Progenitor cell of endocrine pancreas (in vitro differentiated cells): ENCODE results near the gene SIL1. TPM values are rescaled to one million over a fixed set of nuclear protein-coding genes. Genes with fewer than 3 reads are reported as not detected.

Source experiments
- DNase-seq: peaks from one replicate; pipeline ENCODE4 v3.0.0; 2021; ENCODE audit warnings: low spot score; ENCODE audit not compliant: unreplicated experiment
- H3K27ac Mint-ChIP-seq: 2 replicates; pipeline ENCODE4 v1.8.0; 2021; ENCODE audit warnings: mild to moderate bottlenecking, moderate library complexity, mixed read lengths
- H3K27me3 Mint-ChIP-seq: 2 replicates; pipeline ENCODE4 v1.8.0; 2021; ENCODE audit warnings: mixed read lengths
- H3K36me3 Mint-ChIP-seq: 2 replicates; pipeline ENCODE4 v1.8.0; 2022; ENCODE audit warnings: mixed read lengths; ENCODE audit not compliant: insufficient read depth
- H3K4me1 Mint-ChIP-seq: 2 replicates; pipeline ENCODE4 v1.8.0; 2021; ENCODE audit warnings: low read depth, mixed read lengths
- H3K4me3 Mint-ChIP-seq: 2 replicates; pipeline ENCODE4 v1.8.0; 2021; ENCODE audit warnings: low read depth, mild to moderate bottlenecking, moderate library complexity, mixed read lengths
- H3K9me3 Mint-ChIP-seq: 2 replicates; pipeline ENCODE4 v1.8.0; 2021; ENCODE audit warnings: low read depth, mixed read lengths
- CTCF ChIP-seq: fragments of 200-600 bp; sonication (generic); IDR thresholded peaks from one replicate; pipeline ENCODE4 v1.5.0; 2021; ENCODE audit warnings: antibody characterized with exemption, mild to moderate bottlenecking; ENCODE audit not compliant: unreplicated experiment
- total RNA-seq: library from RNA; stranded (reverse); gene quantifications from 2 replicates; pipeline ENCODE4 v1.2.1, GENCODE V29; 2021

Gene SIL1
- total RNA-seq, 1 donor from 2014 or later: 26.0 TPM

- no peak for DNase-seq
- Mint-ChIP-seq H3K36me3 (peaks cover 3% of the 10 kb centered on the region), H3K9me3 (peaks cover 3% of the 10 kb centered on the region), H3K27ac (no peak overlapping the region), H3K27me3 (no peaks in the 10 kb centered on the region), H3K4me3 (no peak overlapping the region), H3K4me1 (peaks cover 22% of the 10 kb centered on the region)
- TF ChIP-seq CTCF: no peak
Observed at GRCh38 chr5:139079991-139080610, 118.1 kb downstream of the SIL1 start.

GRCh38 chr5:139079225-139079990 lies 118.8 kb downstream of the SIL1 start:
- no peaks in the 10 kb centered on the region for H3K27me3 Mint-ChIP-seq
- no peak overlapping the region for H3K27ac Mint-ChIP-seq
- H3K4me3 Mint-ChIP-seq: no peak overlapping the region
- TF ChIP-seq CTCF: no peak
- peaks cover 24% of the 10 kb centered on the region for H3K4me1 Mint-ChIP-seq
- peaks cover 3% of the 10 kb centered on the region for H3K36me3 Mint-ChIP-seq
- peaks cover 3% of the 10 kb centered on the region for H3K9me3 Mint-ChIP-seq
- DNase-seq: no peak

- Mint-ChIP-seq H3K9me3 (peaks cover 3% of the 10 kb centered on the region), H3K4me1 (peaks cover 24% of the 10 kb centered on the region), H3K27ac (no peak overlapping the region), H3K4me3 (no peak overlapping the region), H3K36me3 (peaks cover 3% of the 10 kb centered on the region), H3K27me3 (no peaks in the 10 kb centered on the region)
- no peak for TF ChIP-seq CTCF
- no peak for DNase-seq
Observed at GRCh38 chr5:139078345-139078744, 119.8 kb downstream of the SIL1 start.

GRCh38 chr5:139077899-139078298 lies 120.3 kb downstream of the SIL1 start:
- H3K4me1 Mint-ChIP-seq: peaks cover 24% of the 10 kb centered on the region
- H3K27me3 Mint-ChIP-seq: no peaks in the 10 kb centered on the region
- no peak overlapping the region for H3K4me3 Mint-ChIP-seq
- peaks cover 3% of the 10 kb centered on the region for H3K9me3 Mint-ChIP-seq
- no peak for TF ChIP-seq CTCF
- DNase-seq: no peak
- H3K27ac Mint-ChIP-seq: no peak overlapping the region
- H3K36me3 Mint-ChIP-seq: peaks cover 3% of the 10 kb centered on the region

- no peak for TF ChIP-seq CTCF
- Mint-ChIP-seq H3K4me3 (no peak overlapping the region), H3K27ac (no peak overlapping the region), H3K36me3 (no peaks in the 10 kb centered on the region), H3K4me1 (peaks cover 24% of the 10 kb centered on the region), H3K9me3 (no peaks in the 10 kb centered on the region), H3K27me3 (no peaks in the 10 kb centered on the region)
- no peak for DNase-seq
Observed at GRCh38 chr5:139076111-139076510, 122.1 kb downstream of the SIL1 start.
